GM23338 (cell line): Measurements from ENCODE around the gene MTHFD1L. TPM values are rescaled to one million over a fixed set of nuclear protein-coding genes. Genes with fewer than 3 reads are reported as not detected.

ENCODE experiments used
- ATAC-seq: fragments of 200-7000 bp; cut with Tn5 transposase; 3 replicates; pipeline ENCODE4 v1.9.1; 2020
- DNase-seq: peaks from one replicate; pipeline ENCODE4 v3.0.0-alpha.2; 2015; ENCODE audit warnings: low spot score
- H2AFZ ChIP-seq: fragments of 200-600 bp; sonication (generic); 2 replicates; pipeline ENCODE4 v1.8.0; 2016; ENCODE audit warnings: antibody characterized with exemption, mild to moderate bottlenecking, moderate library complexity
- H3F3A ChIP-seq: fragments of 200-600 bp; sonication (generic); replicated peaks from 2 replicates; pipeline ENCODE4 v1.8.0; 2017; ENCODE audit warnings: antibody characterized with exemption, mixed run types, low read depth
- H3K27ac ChIP-seq: fragments of 200-600 bp; sonication (generic); 2 replicates; pipeline ENCODE4 v1.6.1; 2016; ENCODE audit warnings: low read depth
- H3K27me3 ChIP-seq: fragments of 200-600 bp; sonication (generic); 2 replicates; pipeline ENCODE4 v1.8.0; 2016; ENCODE audit warnings: mild to moderate bottlenecking, mixed run types, moderate library complexity; ENCODE audit not compliant: insufficient read depth
- H3K36me3 ChIP-seq: fragments of 200-600 bp; sonication (generic); 2 replicates; pipeline ENCODE4 v1.8.0; 2016; ENCODE audit warnings: mild to moderate bottlenecking; ENCODE audit not compliant: insufficient read depth
- H3K4me1 ChIP-seq: fragments of 200-600 bp; sonication (generic); 2 replicates; pipeline ENCODE4 v1.8.0; 2016; ENCODE audit warnings: mild to moderate bottlenecking, moderate library complexity; ENCODE audit not compliant: insufficient read depth
- H3K4me2 ChIP-seq: fragments of 200-600 bp; sonication (generic); 2 replicates; pipeline ENCODE4 v1.7.1; 2017; ENCODE audit warnings: mixed run types
- H3K4me3 ChIP-seq: fragments of 200-600 bp; sonication (generic); 2 replicates; pipeline ENCODE4 v1.6.1; 2016; ENCODE audit warnings: mixed run types
- H3K79me2 ChIP-seq: fragments of 200-600 bp; sonication (generic); replicated peaks from 2 replicates; pipeline ENCODE4 v1.8.0; 2017; ENCODE audit warnings: mild to moderate bottlenecking; ENCODE audit not compliant: insufficient read depth
- H3K9me2 ChIP-seq: fragments of 200-600 bp; sonication (generic); 2 replicates; pipeline ENCODE4 v1.8.0; 2017; ENCODE audit not compliant: insufficient read depth
- H4K20me1 ChIP-seq: fragments of 200-600 bp; sonication (generic); replicated peaks from 2 replicates; pipeline ENCODE4 v1.8.0; 2017; ENCODE audit warnings: mild to moderate bottlenecking; ENCODE audit not compliant: insufficient read depth
- H3K27ac Mint-ChIP-seq: 2 replicates; pipeline ENCODE4 v1.8.0; 2020; ENCODE audit warnings: inconsistent platforms, mild to moderate bottlenecking, moderate library complexity, mixed read lengths
- H3K27me3 Mint-ChIP-seq: 3 replicates; pipeline ENCODE4 v1.8.0; 2022; ENCODE audit warnings: low read depth, mild to moderate bottlenecking, moderate library complexity, mixed read lengths, inconsistent platforms; ENCODE audit not compliant: insufficient read depth, poor library complexity
- H3K36me3 Mint-ChIP-seq: 3 replicates; pipeline ENCODE4 v1.8.0; 2021; ENCODE audit warnings: low read depth, mild to moderate bottlenecking, inconsistent platforms, moderate library complexity, mixed read lengths
- H3K4me1 Mint-ChIP-seq: 3 replicates; pipeline ENCODE4 v1.8.0; 2020; ENCODE audit warnings: mild to moderate bottlenecking, inconsistent platforms, mixed read lengths
- H3K4me3 Mint-ChIP-seq: 3 replicates; pipeline ENCODE4 v1.8.0; 2021; ENCODE audit warnings: moderate library complexity, mild to moderate bottlenecking, inconsistent platforms, mixed read lengths
- H3K9me3 Mint-ChIP-seq: 3 replicates; pipeline ENCODE4 v1.8.0; 2020; ENCODE audit warnings: moderate library complexity, mild to moderate bottlenecking, inconsistent platforms, mixed read lengths
- CREB1 ChIP-seq: fragments of 250-450 bp; sonication (Bioruptor Pico); IDR thresholded peaks from 2 replicates; pipeline ENCODE4 v1.5.0; 2020; ENCODE audit warnings: low read depth, mild to moderate bottlenecking, moderate library complexity
- EZH2 ChIP-seq: fragments of 200-600 bp; sonication (generic); IDR thresholded peaks from one replicate; pipeline ENCODE4 v1.8.0; 2017; ENCODE audit warnings: antibody characterized with exemption, mild to moderate bottlenecking, low read depth; ENCODE audit not compliant: unreplicated experiment
- NANOG ChIP-seq: IDR thresholded peaks from 2 replicates; pipeline ENCODE4 v1.6.1; 2016; ENCODE audit warnings: antibody characterized with exemption, borderline replicate concordance
- POLR2AphosphoS5 ChIP-seq: IDR thresholded peaks from 2 replicates; pipeline ENCODE4 v1.6.1; 2016; ENCODE audit warnings: antibody characterized with exemption, low read depth
- STAT1 ChIP-seq: IDR thresholded peaks from one replicate; pipeline ENCODE4 v1.6.1; 2016; ENCODE audit warnings: antibody characterized with exemption; ENCODE audit not compliant: unreplicated experiment
- ZNF114 ChIP-seq: fragments of 250-450 bp; sonication (Bioruptor Pico); IDR thresholded peaks from 2 replicates; pipeline ENCODE4 v1.5.0; 2020; ENCODE audit warnings: mild to moderate bottlenecking, moderate library complexity
- ZNF331 ChIP-seq: fragments of 250-450 bp; sonication (Bioruptor Pico); IDR thresholded peaks from 2 replicates; pipeline ENCODE4 v1.5.0; 2020; ENCODE audit warnings: low read depth, mild to moderate bottlenecking, moderate library complexity
- polyA plus RNA-seq: library from polyadenylated mRNA; unstranded; fragments of >200 nt; fragmentation: Nextera tagmentation; extraction: Ambion mirVana; gene quantifications from 2 replicates; pipeline ENCODE4 v1.2.1, GENCODE V29; 2016
- total RNA-seq: library from RNA; depleted of rRNA; stranded (reverse); fragments of >200 nt; shearing (Covaris generic); gene quantifications from 2 replicates; pipeline ENCODE4 v1.2.3, GENCODE V29; 2014
- TF ChIP-seq, protein P1 (sequence below), 2 experiments: fragments of 200-600 bp in 1 of 2; sonication (generic) in 1 of 2; conservative IDR thresholded peaks; 2 replicates each; pipeline versions ENCODE4 v1.5.1 to v1.6.1; 2016 to 2017; ENCODE audit warnings: antibody characterized with exemption in 2 of 2, low read depth in 2 of 2, mild to moderate bottlenecking in 2 of 2, moderate library complexity in 1 of 2
- TF ChIP-seq, protein P2 (sequence below): fragments of 250-450 bp; sonication (Bioruptor Pico); IDR thresholded peaks from 2 replicates; pipeline ENCODE4 v1.5.0; 2020; ENCODE audit warnings: mild to moderate bottlenecking, moderate library complexity
- TF ChIP-seq, protein P3 (sequence below): IDR thresholded peaks from one replicate; pipeline ENCODE4 v1.6.1; 2018; ENCODE audit warnings: antibody characterized with exemption; ENCODE audit not compliant: unreplicated experiment

The MTHFD1L gene
- total and polyA plus RNA-seq, 2 experiments from 2014 or later = 53.2 to 66.8 TPM

DNA sequence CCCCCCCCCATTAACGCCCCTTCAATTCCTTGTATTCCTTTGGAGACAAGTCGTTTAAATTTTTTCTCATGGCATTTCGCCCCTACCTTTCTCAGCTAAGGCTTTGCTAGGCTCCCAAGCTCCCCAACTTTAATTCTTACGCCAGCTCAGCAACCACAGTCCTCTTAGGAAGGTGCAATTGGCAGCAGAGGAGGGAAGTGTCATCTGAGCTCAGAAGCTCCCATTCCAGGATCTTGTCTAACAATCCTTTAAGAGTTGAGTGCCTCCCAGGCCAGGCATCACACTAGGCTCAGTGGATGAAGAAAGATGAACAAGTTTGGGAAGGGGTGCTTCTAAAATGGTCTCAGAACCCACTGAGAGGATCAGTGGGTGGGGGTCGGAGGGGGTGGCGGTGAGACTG is 243.0 kb downstream of the MTHFD1L start:
- Histone ChIP-seq H3K4me3 (no peak overlapping the region), H3K36me3 (no peaks in the 10 kb centered on the region; the same call in 1 of the 2 replicates), H3K79me2 (no peaks in the 10 kb centered on the region), H3K9me2 (no peaks in the 10 kb centered on the region), H2AFZ (no peak overlapping the region), H3K4me1 (peaks cover 14% of the 10 kb centered on the region), H3K4me2 (no peak overlapping the region), H3K27ac (peak overlapping the region; percentile 41; the same call in 1 of the 2 replicates), H3K27me3 (no peaks in the 10 kb centered on the region), H4K20me1 (no peaks in the 10 kb centered on the region), H3F3A (0 out of 2 replicates have a peak, but pooled peaks cover 2% of the 10 kb centered on the region)
- no peak for TF ChIP-seq EZH2
- TF ChIP-seq STAT1 = no peak
- no peak for TF ChIP-seq ZNF331 (CRISPR knock-in tag)
- TF ChIP-seq ZNF114 (CRISPR knock-in tag) = no peak
- no peak for TF ChIP-seq POLR2AphosphoS5
- TF ChIP-seq CREB1 = no peak
- no peak for TF ChIP-seq NANOG
- TF ChIP-seq, protein P1, sequence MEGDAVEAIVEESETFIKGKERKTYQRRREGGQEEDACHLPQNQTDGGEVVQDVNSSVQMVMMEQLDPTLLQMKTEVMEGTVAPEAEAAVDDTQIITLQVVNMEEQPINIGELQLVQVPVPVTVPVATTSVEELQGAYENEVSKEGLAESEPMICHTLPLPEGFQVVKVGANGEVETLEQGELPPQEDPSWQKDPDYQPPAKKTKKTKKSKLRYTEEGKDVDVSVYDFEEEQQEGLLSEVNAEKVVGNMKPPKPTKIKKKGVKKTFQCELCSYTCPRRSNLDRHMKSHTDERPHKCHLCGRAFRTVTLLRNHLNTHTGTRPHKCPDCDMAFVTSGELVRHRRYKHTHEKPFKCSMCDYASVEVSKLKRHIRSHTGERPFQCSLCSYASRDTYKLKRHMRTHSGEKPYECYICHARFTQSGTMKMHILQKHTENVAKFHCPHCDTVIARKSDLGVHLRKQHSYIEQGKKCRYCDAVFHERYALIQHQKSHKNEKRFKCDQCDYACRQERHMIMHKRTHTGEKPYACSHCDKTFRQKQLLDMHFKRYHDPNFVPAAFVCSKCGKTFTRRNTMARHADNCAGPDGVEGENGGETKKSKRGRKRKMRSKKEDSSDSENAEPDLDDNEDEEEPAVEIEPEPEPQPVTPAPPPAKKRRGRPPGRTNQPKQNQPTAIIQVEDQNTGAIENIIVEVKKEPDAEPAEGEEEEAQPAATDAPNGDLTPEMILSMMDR (conservative IDR thresholded peaks at IDR 0.05; ENCODE audit: low read depth in 2 of 2) = no peak
- Mint-ChIP-seq H3K9me3 (no peaks in the 10 kb centered on the region), H3K27me3 (peaks cover 7% of the 10 kb centered on the region), H3K4me1 (peaks cover 10% of the 10 kb centered on the region; the same call in 2 of the 3 replicates), H3K36me3 (no peaks in the 10 kb centered on the region), H3K27ac (no peak overlapping the region), H3K4me3 (no peak overlapping the region)
- peak; percentile 22; the same call in 2 of the 3 replicates for ATAC-seq
- DNase-seq = peak; percentile 27

DNA sequence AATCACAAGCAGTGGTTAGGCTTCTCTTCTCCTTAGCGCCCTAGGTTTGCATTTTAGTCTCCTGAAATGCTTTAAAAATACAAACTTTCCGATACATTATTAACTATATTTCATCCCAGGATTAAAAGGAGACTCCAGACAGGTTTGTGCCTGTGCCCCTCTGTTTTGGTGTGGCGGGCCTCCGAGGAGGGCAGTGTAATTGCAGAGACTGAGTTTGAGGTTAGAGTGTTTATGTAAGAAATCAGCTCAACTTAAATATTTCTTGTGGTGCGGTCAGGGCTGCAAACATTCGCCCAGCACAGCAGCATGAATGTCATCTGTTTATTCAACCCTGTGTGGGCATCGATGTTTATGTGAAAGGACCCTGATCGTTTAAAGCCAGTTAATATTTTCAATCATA is 243.9 kb downstream of the MTHFD1L start:
- peaks cover 10% of the 10 kb centered on the region; the same call in 2 of the 3 replicates for H3K4me1 Mint-ChIP-seq
- H3K4me2 ChIP-seq = no peak overlapping the region
- TF ChIP-seq, protein P2, sequence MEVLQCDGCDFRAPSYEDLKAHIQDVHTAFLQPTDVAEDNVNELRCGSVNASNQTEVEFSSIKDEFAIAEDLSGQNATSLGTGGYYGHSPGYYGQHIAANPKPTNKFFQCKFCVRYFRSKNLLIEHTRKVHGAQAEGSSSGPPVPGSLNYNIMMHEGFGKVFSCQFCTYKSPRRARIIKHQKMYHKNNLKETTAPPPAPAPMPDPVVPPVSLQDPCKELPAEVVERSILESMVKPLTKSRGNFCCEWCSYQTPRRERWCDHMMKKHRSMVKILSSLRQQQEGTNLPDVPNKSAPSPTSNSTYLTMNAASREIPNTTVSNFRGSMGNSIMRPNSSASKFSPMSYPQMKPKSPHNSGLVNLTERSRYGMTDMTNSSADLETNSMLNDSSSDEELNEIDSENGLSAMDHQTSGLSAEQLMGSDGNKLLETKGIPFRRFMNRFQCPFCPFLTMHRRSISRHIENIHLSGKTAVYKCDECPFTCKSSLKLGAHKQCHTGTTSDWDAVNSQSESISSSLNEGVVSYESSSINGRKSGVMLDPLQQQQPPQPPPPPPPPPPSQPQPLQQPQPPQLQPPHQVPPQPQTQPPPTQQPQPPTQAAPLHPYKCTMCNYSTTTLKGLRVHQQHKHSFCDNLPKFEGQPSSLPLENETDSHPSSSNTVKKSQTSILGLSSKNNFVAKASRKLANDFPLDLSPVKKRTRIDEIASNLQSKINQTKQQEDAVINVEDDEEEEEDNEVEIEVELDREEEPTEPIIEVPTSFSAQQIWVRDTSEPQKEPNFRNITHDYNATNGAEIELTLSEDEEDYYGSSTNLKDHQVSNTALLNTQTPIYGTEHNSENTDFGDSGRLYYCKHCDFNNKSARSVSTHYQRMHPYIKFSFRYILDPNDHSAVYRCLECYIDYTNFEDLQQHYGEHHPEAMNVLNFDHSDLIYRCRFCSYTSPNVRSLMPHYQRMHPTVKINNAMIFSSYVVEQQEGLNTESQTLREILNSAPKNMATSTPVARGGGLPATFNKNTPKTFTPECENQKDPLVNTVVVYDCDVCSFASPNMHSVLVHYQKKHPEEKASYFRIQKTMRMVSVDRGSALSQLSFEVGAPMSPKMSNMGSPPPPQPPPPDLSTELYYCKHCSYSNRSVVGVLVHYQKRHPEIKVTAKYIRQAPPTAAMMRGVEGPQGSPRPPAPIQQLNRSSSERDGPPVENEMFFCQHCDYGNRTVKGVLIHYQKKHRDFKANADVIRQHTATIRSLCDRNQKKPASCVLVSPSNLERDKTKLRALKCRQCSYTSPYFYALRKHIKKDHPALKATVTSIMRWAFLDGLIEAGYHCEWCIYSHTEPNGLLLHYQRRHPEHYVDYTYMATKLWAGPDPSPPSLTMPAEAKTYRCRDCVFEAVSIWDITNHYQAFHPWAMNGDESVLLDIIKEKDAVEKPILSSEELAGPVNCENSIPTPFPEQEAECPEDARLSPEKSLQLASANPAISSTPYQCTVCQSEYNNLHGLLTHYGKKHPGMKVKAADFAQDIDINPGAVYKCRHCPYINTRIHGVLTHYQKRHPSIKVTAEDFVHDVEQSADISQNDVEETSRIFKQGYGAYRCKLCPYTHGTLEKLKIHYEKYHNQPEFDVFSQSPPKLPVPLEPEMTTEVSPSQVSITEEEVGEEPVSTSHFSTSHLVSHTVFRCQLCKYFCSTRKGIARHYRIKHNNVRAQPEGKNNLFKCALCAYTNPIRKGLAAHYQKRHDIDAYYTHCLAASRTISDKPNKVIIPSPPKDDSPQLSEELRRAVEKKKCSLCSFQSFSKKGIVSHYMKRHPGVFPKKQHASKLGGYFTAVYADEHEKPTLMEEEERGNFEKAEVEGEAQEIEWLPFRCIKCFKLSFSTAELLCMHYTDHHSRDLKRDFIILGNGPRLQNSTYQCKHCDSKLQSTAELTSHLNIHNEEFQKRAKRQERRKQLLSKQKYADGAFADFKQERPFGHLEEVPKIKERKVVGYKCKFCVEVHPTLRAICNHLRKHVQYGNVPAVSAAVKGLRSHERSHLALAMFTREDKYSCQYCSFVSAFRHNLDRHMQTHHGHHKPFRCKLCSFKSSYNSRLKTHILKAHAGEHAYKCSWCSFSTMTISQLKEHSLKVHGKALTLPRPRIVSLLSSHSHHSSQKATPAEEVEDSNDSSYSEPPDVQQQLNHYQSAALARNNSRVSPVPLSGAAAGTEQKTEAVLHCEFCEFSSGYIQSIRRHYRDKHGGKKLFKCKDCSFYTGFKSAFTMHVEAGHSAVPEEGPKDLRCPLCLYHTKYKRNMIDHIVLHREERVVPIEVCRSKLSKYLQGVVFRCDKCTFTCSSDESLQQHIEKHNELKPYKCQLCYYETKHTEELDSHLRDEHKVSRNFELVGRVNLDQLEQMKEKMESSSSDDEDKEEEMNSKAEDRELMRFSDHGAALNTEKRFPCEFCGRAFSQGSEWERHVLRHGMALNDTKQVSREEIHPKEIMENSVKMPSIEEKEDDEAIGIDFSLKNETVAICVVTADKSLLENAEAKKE (CRISPR knock-in tag) = no peak
- TF ChIP-seq, protein P3, sequence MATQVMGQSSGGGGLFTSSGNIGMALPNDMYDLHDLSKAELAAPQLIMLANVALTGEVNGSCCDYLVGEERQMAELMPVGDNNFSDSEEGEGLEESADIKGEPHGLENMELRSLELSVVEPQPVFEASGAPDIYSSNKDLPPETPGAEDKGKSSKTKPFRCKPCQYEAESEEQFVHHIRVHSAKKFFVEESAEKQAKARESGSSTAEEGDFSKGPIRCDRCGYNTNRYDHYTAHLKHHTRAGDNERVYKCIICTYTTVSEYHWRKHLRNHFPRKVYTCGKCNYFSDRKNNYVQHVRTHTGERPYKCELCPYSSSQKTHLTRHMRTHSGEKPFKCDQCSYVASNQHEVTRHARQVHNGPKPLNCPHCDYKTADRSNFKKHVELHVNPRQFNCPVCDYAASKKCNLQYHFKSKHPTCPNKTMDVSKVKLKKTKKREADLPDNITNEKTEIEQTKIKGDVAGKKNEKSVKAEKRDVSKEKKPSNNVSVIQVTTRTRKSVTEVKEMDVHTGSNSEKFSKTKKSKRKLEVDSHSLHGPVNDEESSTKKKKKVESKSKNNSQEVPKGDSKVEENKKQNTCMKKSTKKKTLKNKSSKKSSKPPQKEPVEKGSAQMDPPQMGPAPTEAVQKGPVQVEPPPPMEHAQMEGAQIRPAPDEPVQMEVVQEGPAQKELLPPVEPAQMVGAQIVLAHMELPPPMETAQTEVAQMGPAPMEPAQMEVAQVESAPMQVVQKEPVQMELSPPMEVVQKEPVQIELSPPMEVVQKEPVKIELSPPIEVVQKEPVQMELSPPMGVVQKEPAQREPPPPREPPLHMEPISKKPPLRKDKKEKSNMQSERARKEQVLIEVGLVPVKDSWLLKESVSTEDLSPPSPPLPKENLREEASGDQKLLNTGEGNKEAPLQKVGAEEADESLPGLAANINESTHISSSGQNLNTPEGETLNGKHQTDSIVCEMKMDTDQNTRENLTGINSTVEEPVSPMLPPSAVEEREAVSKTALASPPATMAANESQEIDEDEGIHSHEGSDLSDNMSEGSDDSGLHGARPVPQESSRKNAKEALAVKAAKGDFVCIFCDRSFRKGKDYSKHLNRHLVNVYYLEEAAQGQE = no peak
- TF ChIP-seq NANOG = no peak
- no peak for TF ChIP-seq EZH2
- no peak for TF ChIP-seq ZNF114 (CRISPR knock-in tag)
- TF ChIP-seq CREB1 = no peak
- TF ChIP-seq POLR2AphosphoS5 = no peak

More for the DNA sequence above, 243.9 kb downstream of the MTHFD1L start:
- Histone ChIP-seq H3K36me3 (no peaks in the 10 kb centered on the region), H3K27ac (no peak overlapping the region), H2AFZ (no peak overlapping the region), H3K9me2 (no peaks in the 10 kb centered on the region), H3K79me2 (no peaks in the 10 kb centered on the region), H3K4me3 (no peak overlapping the region), H3F3A (0 out of 2 replicates have a peak, but pooled peaks cover 2% of the 10 kb centered on the region), H3K27me3 (no peaks in the 10 kb centered on the region), H3K4me1 (peaks cover 14% of the 10 kb centered on the region), H4K20me1 (no peaks in the 10 kb centered on the region)
- Mint-ChIP-seq H3K27ac (no peak overlapping the region), H3K9me3 (no peaks in the 10 kb centered on the region), H3K4me3 (no peak overlapping the region), H3K36me3 (no peaks in the 10 kb centered on the region), H3K27me3 (peaks cover 7% of the 10 kb centered on the region)
- DNase-seq (no peak), ATAC-seq (no peak)
